Skeletal muscle tissue (tissue), 4 donors: Measurements from ENCODE around the gene DGKD. TPM values are rescaled to one million over a fixed set of nuclear protein-coding genes. Genes with fewer than 3 reads are reported as not detected.

ENCODE experiments used
- H3K27ac ChIP-seq: one replicate; pipeline ENCODE4 v1.7.0; 2013; ENCODE audit warnings: mild to moderate bottlenecking, low read depth, low read length, inconsistent platforms
- H3K27me3 ChIP-seq, 3 donors: one replicate each; pipeline ENCODE4 v1.7.0; 2013; ENCODE audit warnings: low read length in 3 of 3; ENCODE audit not compliant: control insufficient read depth in 3 of 3, insufficient read depth in 3 of 3
- H3K36me3 ChIP-seq, 3 donors: one replicate each; pipeline ENCODE4 v1.7.0; 2013; ENCODE audit warnings: low read length in 3 of 3; ENCODE audit not compliant: control insufficient read depth in 3 of 3, insufficient read depth in 3 of 3
- H3K4me1 ChIP-seq, 3 donors: one replicate each; pipeline ENCODE4 v1.7.0; 2013; ENCODE audit warnings: low read length in 3 of 3, mild to moderate bottlenecking in 3 of 3; ENCODE audit not compliant: control insufficient read depth in 3 of 3, insufficient read depth in 3 of 3
- H3K4me3 ChIP-seq, 3 donors: one replicate each; pipeline ENCODE4 v1.7.0; 2013; ENCODE audit warnings: low read length in 3 of 3
- H3K9ac ChIP-seq, 3 donors: one replicate each; pipeline ENCODE4 v1.7.0; 2013; ENCODE audit warnings: low read length in 3 of 3, mild to moderate bottlenecking in 3 of 3, moderate library complexity in 2 of 3, low read depth in 1 of 3
- H3K9me3 ChIP-seq, 3 donors: one replicate each; pipeline ENCODE4 v1.7.0; 2013; ENCODE audit warnings: low read length in 3 of 3; ENCODE audit not compliant: control insufficient read depth in 3 of 3
- total RNA-seq: library from RNA; depleted of rRNA; stranded (reverse); fragments of >200 nt; gene quantifications from one replicate; pipeline ENCODE4 v1.2.3, GENCODE V29; 2014
- donor health status: Osteomylitis.

DGKD gene
- total RNA-seq, 1 donor from 2014 or later: 17.2 TPM

DNA sequence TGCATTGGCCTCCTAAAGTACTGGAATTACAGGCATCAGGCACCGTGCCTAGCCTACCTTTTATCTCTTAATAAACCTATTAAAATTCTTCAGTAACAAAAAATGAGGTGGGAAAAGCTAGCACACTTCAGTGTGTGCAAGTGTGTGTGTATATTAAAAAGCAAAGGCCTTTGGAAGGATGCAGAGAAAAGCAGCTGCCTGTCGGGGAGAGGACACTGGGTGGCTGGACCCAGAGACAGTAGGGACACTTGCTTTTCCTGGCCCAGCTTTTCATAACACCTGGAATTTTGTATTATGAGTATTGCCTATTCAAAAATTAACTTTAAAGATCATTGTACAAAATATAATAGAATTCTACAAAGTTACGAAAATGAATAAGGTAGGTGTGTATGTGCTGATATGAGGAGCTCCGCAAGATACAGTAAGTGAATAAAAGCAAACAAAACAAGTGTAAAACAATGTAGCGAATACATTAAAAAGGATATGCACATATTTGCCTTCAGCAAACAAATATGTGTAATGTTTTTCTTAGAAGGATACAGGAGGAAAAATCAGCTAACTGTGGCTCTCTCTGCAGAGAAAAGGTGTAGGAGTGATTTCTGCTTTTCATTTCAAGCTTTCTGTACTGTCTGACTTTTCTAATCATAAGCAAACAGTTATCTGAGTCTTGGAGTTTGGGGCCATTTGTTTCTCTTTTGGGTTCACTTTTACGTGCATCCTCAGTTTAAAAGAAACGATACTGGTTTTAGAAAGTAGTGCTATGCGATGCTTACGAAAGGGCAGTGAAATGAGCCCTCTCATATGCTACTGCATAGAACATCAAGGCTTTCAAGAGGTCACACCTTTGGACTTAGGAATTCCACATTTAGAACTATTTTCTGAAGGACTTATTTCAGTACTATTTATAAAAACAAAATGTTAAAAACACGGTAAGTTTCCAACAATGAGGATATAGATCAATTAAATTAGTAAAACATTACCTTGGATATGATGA, 141.5 kb downstream of the DGKD start:
- H3K36me3 ChIP-seq: peaks cover 29 to 55% (median 43%) of the 10 kb centered on the region in 3 donors
- no peaks in the 10 kb centered on the region for H3K9me3 ChIP-seq

DNA sequence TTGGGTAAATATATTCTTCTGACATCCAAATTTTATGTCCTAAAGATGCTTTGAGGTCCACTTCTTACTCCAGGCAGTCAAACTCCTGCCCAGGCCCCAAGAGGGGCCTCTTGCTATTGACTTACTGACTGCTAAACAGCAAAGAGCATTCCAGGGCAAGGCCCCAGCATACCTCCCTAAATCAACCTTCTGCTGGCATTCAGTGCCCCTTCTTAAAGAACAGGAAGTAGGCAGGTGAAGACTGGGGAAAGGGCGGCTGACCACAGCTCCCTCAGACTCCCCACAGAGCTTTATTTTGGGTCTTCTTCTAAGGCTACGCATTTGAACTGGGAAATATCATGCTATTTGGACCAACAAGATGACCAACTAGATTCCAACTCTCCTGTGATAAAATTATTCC, 143.4 kb downstream of the DGKD start:
- Histone ChIP-seq H3K36me3 (peaks cover 21 to 60% (median 40%) of the 10 kb centered on the region in 3 donors), H3K27ac (no peak overlapping the region), H3K27me3 (no peaks in the 10 kb centered on the region), H3K9me3 (peaks cover 0 to 2% (median 0%) of the 10 kb centered on the region in 3 donors), H3K4me3 (no peak overlapping the region), H3K4me1 (no peaks in the 10 kb centered on the region), H3K9ac (no peak overlapping the region)

More for the DNA sequence above, 141.5 kb downstream of the DGKD start:
- no peaks in the 10 kb centered on the region for H3K27me3 ChIP-seq
- no peak overlapping the region for H3K4me3 ChIP-seq
- no peaks in the 10 kb centered on the region for H3K4me1 ChIP-seq
- H3K9ac ChIP-seq: no peak overlapping the region
- H3K27ac ChIP-seq: no peak overlapping the region

- Histone ChIP-seq H3K27ac (no peak overlapping the region), H3K4me3 (no peak overlapping the region), H3K27me3 (no peaks in the 10 kb centered on the region), H3K9ac (no peak overlapping the region), H3K36me3 (peaks cover 17 to 58% (median 38%) of the 10 kb centered on the region in 3 donors), H3K4me1 (no peaks in the 10 kb centered on the region), H3K9me3 (peaks cover 0 to 2% (median 0%) of the 10 kb centered on the region in 3 donors)
Observed at GRCh38 chr2:233498126-233498525, 143.8 kb downstream of the DGKD start.

GRCh38 chr2:233499928-233500327, 145.6 kb downstream of the DGKD start:
- Histone ChIP-seq H3K4me1 (no peaks in the 10 kb centered on the region), H3K9ac (no peak overlapping the region), H3K27ac (no peak overlapping the region), H3K27me3 (no peaks in the 10 kb centered on the region), H3K9me3 (peaks cover 0 to 2% (median 2%) of the 10 kb centered on the region in 3 donors), H3K4me3 (no peak overlapping the region), H3K36me3 (peaks cover 15 to 51% (median 33%) of the 10 kb centered on the region in 3 donors)

DNA sequence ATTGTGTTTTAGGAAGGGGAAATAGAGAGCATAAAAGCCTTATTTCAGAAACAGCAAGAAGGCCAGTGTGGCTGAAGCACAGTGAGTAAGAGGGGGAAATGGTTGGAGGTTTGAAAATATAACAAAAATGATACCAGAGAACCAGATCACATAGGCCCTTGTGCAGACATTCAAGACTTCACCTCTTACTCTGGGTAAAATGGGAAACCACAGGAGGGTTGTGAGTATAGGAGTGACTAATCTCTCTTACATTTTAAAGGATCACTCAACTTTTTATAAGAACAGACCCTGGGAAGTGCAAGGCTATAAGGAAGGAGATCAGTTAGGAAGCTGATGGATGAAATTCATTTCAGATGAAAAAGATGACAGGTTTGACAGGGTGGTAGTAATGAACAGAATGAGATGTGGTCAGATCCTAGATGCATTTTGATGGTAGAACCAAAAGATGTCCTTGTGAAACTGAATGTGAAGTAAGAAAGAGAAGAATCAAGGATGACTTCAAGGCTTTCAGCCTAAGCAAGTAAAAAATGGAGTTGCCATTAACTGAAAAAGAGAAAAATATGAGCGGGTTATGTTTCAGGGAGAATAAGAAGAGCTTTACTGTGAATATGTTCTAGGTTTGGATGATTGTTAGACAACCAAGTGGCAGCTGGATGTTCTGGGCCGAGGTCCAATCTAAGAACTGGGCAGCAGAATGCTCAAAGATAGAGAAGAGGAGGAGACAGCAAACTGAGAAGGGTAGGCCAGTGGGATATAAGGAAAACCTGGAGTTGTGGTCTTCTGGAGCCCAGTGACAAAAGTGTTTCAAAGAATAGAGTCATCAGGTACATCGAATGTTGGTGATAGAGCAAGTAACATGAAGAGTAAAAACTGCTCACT, 147.1 kb downstream of the DGKD start:
- H3K4me3 ChIP-seq: no peak overlapping the region
- peaks cover 15 to 39% (median 27%) of the 10 kb centered on the region in 3 donors for H3K36me3 ChIP-seq
- peaks cover 0 to 2% (median 2%) of the 10 kb centered on the region in 3 donors for H3K9me3 ChIP-seq
- no peak overlapping the region for H3K9ac ChIP-seq
- no peak overlapping the region for H3K27ac ChIP-seq
- no peaks in the 10 kb centered on the region for H3K27me3 ChIP-seq
- H3K4me1 ChIP-seq: no peaks in the 10 kb centered on the region

DNA sequence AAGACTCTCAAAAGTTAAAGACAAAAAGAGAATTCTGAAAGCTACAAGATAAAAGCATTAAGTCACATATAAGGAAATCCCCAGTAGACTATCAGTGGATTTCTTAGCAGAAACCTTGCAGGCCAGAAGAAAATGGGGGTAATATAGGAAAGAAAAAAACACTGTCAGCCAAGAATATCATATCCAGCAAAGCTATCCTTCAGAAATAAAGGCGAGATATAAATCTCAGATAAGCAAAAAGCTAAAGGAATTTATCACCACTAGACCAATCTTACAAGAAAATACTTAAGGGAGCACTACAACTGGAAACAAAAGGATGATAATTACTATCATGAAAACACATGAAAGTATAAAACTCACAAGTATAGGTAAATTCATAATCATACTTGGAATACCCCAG, 149.2 kb downstream of the DGKD start:
- no peaks in the 10 kb centered on the region for H3K27me3 ChIP-seq
- peaks cover 6 to 32% (median 28%) of the 10 kb centered on the region in 3 donors for H3K36me3 ChIP-seq
- peaks cover 0 to 2% (median 2%) of the 10 kb centered on the region in 3 donors for H3K9me3 ChIP-seq
- H3K27ac ChIP-seq: no peak overlapping the region
- no peak overlapping the region for H3K9ac ChIP-seq
- H3K4me1 ChIP-seq: no peaks in the 10 kb centered on the region
- H3K4me3 ChIP-seq: no peak overlapping the region

DNA sequence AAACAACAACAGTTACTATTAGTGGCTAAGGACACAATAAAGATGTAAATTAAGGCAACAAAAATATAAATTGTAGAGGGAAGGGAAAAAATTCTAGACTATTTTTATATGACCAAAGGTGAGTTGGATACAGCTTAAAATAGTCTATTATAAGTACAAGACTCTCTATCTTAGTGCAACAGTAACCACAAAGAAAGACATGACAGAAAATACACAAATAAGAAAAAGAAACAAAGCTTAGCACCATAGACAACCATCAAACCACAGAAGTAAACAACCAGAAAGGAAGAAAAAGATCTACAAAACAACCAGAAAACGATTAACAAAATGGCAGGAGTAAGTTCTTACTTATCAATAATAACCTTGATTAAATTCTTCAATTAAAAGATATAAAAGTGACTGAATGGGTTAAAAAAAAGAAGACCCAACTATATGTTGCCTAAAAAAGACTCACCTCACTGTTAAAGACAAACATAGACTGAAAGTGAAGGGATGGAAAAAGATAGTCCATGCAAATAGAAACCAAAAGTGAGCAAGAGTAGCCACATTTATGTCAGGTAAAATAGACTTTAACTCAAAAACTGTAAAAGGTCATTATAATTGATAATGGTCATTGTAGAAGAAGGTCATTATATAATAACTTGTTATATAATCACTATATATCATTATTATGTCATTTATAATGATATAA, 149.8 kb downstream of the DGKD start:
- H3K27ac ChIP-seq: no peak overlapping the region
- no peak overlapping the region for H3K9ac ChIP-seq
- H3K9me3 ChIP-seq: peaks cover 0 to 2% (median 2%) of the 10 kb centered on the region in 3 donors
- no peak overlapping the region for H3K4me3 ChIP-seq
- no peaks in the 10 kb centered on the region for H3K27me3 ChIP-seq
- no peaks in the 10 kb centered on the region for H3K4me1 ChIP-seq
- H3K36me3 ChIP-seq: peaks cover 3 to 32% (median 25%) of the 10 kb centered on the region in 3 donors

DNA sequence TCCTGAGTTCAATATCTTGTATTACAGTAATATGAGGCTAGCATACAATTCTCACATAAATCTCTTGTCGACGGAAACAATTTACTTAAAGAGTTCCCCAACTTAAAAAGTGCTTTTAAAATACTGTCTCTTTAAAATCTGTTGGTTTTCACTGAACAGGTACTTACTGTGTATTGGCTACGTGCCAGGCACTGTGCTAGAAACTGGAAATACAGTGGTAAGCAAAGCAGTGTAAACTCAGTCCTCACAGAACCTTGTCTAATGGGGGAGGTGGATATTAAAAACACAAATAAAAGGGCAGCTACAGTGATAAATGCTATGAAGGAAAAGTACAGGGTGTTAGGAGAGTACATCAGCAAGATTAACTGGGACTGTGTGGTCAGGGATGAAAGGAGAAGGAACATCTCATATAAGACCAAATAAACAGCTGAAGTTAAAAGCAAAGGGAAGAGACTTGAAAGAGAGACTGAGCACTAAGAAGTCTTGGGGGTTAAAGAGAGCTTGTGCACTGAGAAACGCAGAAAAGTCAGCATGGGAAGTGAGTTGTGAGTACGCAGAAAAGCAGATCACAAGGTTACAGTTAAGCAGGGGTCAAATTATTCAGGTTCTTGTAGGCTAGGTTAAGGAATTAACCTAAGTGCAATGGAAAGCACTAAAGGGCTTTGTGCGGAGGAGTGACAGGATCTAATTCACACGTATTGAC, 159.8 kb downstream of the DGKD start:
- Histone ChIP-seq H3K27me3 (no peaks in the 10 kb centered on the region), H3K4me1 (no peaks in the 10 kb centered on the region), H3K9me3 (no peaks in the 10 kb centered on the region), H3K36me3 (peaks cover 0 to 15% (median 13%) of the 10 kb centered on the region in 3 donors), H3K4me3 (no peak overlapping the region), H3K9ac (no peak overlapping the region), H3K27ac (no peak overlapping the region)
